SK-N-SH (cell line): ENCODE measurements around the gene ATP8B1. TPM values are rescaled to one million over a fixed set of nuclear protein-coding genes. Genes with fewer than 3 reads are reported as not detected.

Experiments
- CTCF ChIA-PET: fragments of 300-600, 350-600 bp; formaldehyde crosslinking; extraction: SDS; loops from one replicate; lab custom pipeline; 2021; lab: Yijun Ruan, JAX
- POLR2A ChIA-PET: fragments of 350-600 bp; sonication (Branson Sonifier 250); formaldehyde crosslinking; extraction: SDS; loops from one replicate; lab custom pipeline; 2020; ENCODE audit warnings: antibody characterized with exemption, inconsistent platforms; lab: Yijun Ruan, JAX
- DNase-seq: peaks from one replicate; pipeline ENCODE4 v3.0.0; 2012
- H2AFZ ChIP-seq: fragments of 200-600 bp; sonication (generic); 2 replicates; pipeline ENCODE4 v1.8.1; 2016; ENCODE audit warnings: antibody characterized with exemption, mild to moderate bottlenecking, low read depth
- H3F3A ChIP-seq: fragments of 200-600 bp; sonication (generic); replicated peaks from 2 replicates; pipeline ENCODE3; 2016; ENCODE audit warnings: antibody characterized with exemption, mild to moderate bottlenecking; ENCODE audit not compliant: insufficient read depth
- H3K27ac ChIP-seq, 2 experiments: fragments of 200-500 bp in 1 of 2; fragments of 200-600 bp in 1 of 2; sonication (Bioruptor generic) in 1 of 2; sonication (generic), shearing (Covaris generic) in 1 of 2; 2 replicates each; pipeline versions ENCODE4 v1.5.1 to v1.6.1; 2014 to 2016; ENCODE audit warnings: low read depth in 2 of 2, inconsistent platforms in 1 of 2, low read length in 1 of 2, mild to moderate bottlenecking in 1 of 2, mixed read lengths in 1 of 2
- H3K27me3 ChIP-seq: fragments of 200-600 bp; sonication (generic), shearing (Covaris generic); 2 replicates; pipeline ENCODE4 v1.6.1; 2016; ENCODE audit warnings: mixed run types; ENCODE audit not compliant: insufficient read depth
- H3K36me3 ChIP-seq, 2 experiments: fragments of 200-500 bp in 1 of 2; fragments of 200-600 bp in 1 of 2; sonication (Bioruptor generic) in 1 of 2; sonication (generic) in 1 of 2; replicated peaks in 1 of 2; 2 replicates each; pipeline versions ENCODE3 to v1.5.1; 2014 to 2016; ENCODE audit warnings: low read length in 1 of 2, mild to moderate bottlenecking in 1 of 2; ENCODE audit not compliant: insufficient read depth in 2 of 2, control insufficient read depth in 1 of 2
- H3K4me1 ChIP-seq, 2 experiments: fragments of 200-500 bp in 1 of 2; fragments of 200-600 bp in 1 of 2; sonication (Bioruptor generic) in 1 of 2; sonication (generic), shearing (Covaris generic) in 1 of 2; 2 replicates each; pipeline versions ENCODE4 v1.5.1 to v1.6.1; 2014 to 2016; ENCODE audit warnings: low read depth in 1 of 2, low read length in 1 of 2, mixed run types in 1 of 2; ENCODE audit not compliant: insufficient read depth in 2 of 2, control insufficient read depth in 1 of 2
- H3K4me2 ChIP-seq: fragments of 200-600 bp; sonication (generic), shearing (Covaris generic); 2 replicates; pipeline ENCODE4 v1.6.1; 2017; ENCODE audit warnings: mixed run types
- H3K4me3 ChIP-seq, 2 experiments: fragments of 200-500 bp in 1 of 2; fragments of 200-600 bp in 1 of 2; sonication (Bioruptor generic) in 1 of 2; sonication (generic), shearing (Covaris generic) in 1 of 2; 2 replicates each; pipeline versions ENCODE4 v1.5.1 to v1.8.1; 2014 to 2016; ENCODE audit warnings: low read depth in 2 of 2, inconsistent platforms in 1 of 2, low read length in 1 of 2, mild to moderate bottlenecking in 1 of 2, mixed read lengths in 1 of 2, moderate library complexity in 1 of 2
- H3K79me2 ChIP-seq: fragments of 200-600 bp; sonication (generic); 2 replicates; pipeline ENCODE4 v1.8.1; 2017; ENCODE audit warnings: mild to moderate bottlenecking; ENCODE audit not compliant: insufficient read depth
- H3K9ac ChIP-seq: fragments of 200-600 bp; sonication (generic); 2 replicates; pipeline ENCODE4 v1.6.1; 2017; ENCODE audit warnings: mixed run types
- H3K9me2 ChIP-seq: fragments of 200-600 bp; sonication (generic); 2 replicates; pipeline ENCODE4 v1.6.1; 2017; ENCODE audit warnings: mixed run types
- H3K9me3 ChIP-seq: fragments of 200-600 bp; sonication (generic); 2 replicates; pipeline ENCODE4 v1.6.1; 2017; ENCODE audit warnings: mixed run types, mild to moderate bottlenecking, moderate library complexity
- H4K20me1 ChIP-seq: fragments of 200-600 bp; sonication (generic); 2 replicates; pipeline ENCODE4 v1.6.1; 2017; ENCODE audit warnings: mild to moderate bottlenecking, mixed run types; ENCODE audit not compliant: insufficient read depth
- CHD2 ChIP-seq: fragments of 150-350 bp; IDR thresholded peaks from 2 replicates; pipeline ENCODE4 v1.6.1; 2018; ENCODE audit warnings: low read length; ENCODE audit not compliant: partially characterized antibody
- CTCF ChIP-seq: fragments of 200-600 bp; sonication (generic); IDR thresholded peaks from 2 replicates; pipeline ENCODE4 v1.6.1; 2017; ENCODE audit warnings: antibody characterized with exemption, mild to moderate bottlenecking, moderate library complexity
- EZH2phosphoT487 ChIP-seq: fragments of 200-600 bp; sonication (generic); IDR thresholded peaks from 2 replicates; pipeline ENCODE4 v1.6.1; 2017; ENCODE audit warnings: low read depth, mixed run types, mild to moderate bottlenecking, antibody characterized with exemption, moderate library complexity, borderline replicate concordance
- GATA2 ChIP-seq: sonication (generic); formaldehyde crosslinking; IDR thresholded peaks from 2 replicates; pipeline ENCODE4 v1.5.0; 2020; ENCODE audit warnings: mild to moderate bottlenecking, missing genetic modification reagents
- IRF3 ChIP-seq: fragments of 150-350 bp; IDR thresholded peaks from 2 replicates; pipeline ENCODE4 v1.6.1; 2016; ENCODE audit warnings: mild to moderate bottlenecking, low read depth, low read length
- MXI1 ChIP-seq: IDR thresholded peaks from 2 replicates; pipeline ENCODE4 v1.6.1; 2012; ENCODE audit warnings: mild to moderate bottlenecking, low read depth, low read length, improper control_type of control experiment
- NFIC ChIP-seq: IDR thresholded peaks from 2 replicates; pipeline ENCODE4 v1.4.0; 2012; ENCODE audit warnings: borderline replicate concordance
- PBX3 ChIP-seq: IDR thresholded peaks from 2 replicates; pipeline ENCODE4; 2012
- RAD21 ChIP-seq: IDR thresholded peaks from 2 replicates; pipeline ENCODE4 v1.6.1; 2012; ENCODE audit warnings: mild to moderate bottlenecking, low read length
- RCOR1 ChIP-seq: fragments of 150-350 bp; IDR thresholded peaks from 2 replicates; pipeline ENCODE4 v1.6.1; 2017; ENCODE audit warnings: antibody characterized with exemption, low read length
- RXRA ChIP-seq: IDR thresholded peaks from 2 replicates; pipeline ENCODE4 v1.4.0; 2012; ENCODE audit warnings: low read depth, mild to moderate bottlenecking, borderline replicate concordance
- SMC3 ChIP-seq: IDR thresholded peaks from 2 replicates; pipeline ENCODE4 v1.6.1; 2012; ENCODE audit warnings: low read depth, low read length, improper control_type of control experiment
- USF1 ChIP-seq: IDR thresholded peaks from 2 replicates; pipeline ENCODE4 v1.4.0; 2012; ENCODE audit warnings: low read depth, borderline replicate concordance
- YY1 ChIP-seq: IDR thresholded peaks from 2 replicates; pipeline ENCODE4 v1.4.0; 2012; ENCODE audit warnings: low read depth, mild to moderate bottlenecking
- ZBTB33 ChIP-seq: IDR thresholded peaks from 2 replicates; pipeline ENCODE4 v1.4.0; 2012; ENCODE audit warnings: low read depth, borderline replicate concordance
- WGBS: methylation state at CpG from one replicate; pipeline ENCODE4 v1.1.6; 2017; ENCODE audit warnings: low lambda C conversion rate; 5-methylcytosine and 5-hydroxymethylcytosine counted together
- polyA plus RNA-seq, 3 experiments: library from polyadenylated mRNA; depleted of rRNA; stranded (reverse); fragments of >200 nt; gene quantifications; 2 replicates each; pipeline ENCODE4 v1.2.3, GENCODE V29; 2012

ATP8B1 gene
- polyA plus RNA-seq, 1 of the 3 experiments (the other 2 are of a cell fraction), result 43.8 TPM

- TF ChIP-seq CTCF (no peak), RCOR1 (no peak), CHD2 (no peak), ZBTB33 (no peak), SMC3 (no peak), MXI1 (no peak), RXRA (no peak)
- TF ChIP-seq, all 33 proteins: peak for 5
Measured at GRCh38 chr18:57789090-57789489, 14.0 kb downstream of the ATP8B1 start (continued).

- H3K27me3 ChIP-seq, result no peaks in the 10 kb centered on the region
- no peak overlapping the region for H3K4me3 ChIP-seq
- peaks cover 0 to 62% of the 10 kb centered on the region in 2 experiments; a peak in 3 of 4 replicates for H3K4me1 ChIP-seq
- peaks cover 25% of the 10 kb centered on the region; the same call in 1 of the 2 replicates for H4K20me1 ChIP-seq
- POLR2A ChIA-PET, result no interaction called here
- H2AFZ ChIP-seq, result no peak overlapping the region
- peak overlapping the region; percentile 29 to 97; a peak in 3 of 4 replicates for H3K27ac ChIP-seq
- WGBS, result 91% methylated on average over 11 of the region's 11 CpGs
- TF ChIP-seq IRF3, result no peak
- no peak for TF ChIP-seq YY1
- TF ChIP-seq USF1, result no peak
- no peak for TF ChIP-seq NFIC
- no peak for TF ChIP-seq EZH2phosphoT487
- TF ChIP-seq PBX3, result no peak
- TF ChIP-seq RAD21, result no peak
- TF ChIP-seq GATA2 (CRISPR knock-in tag), result no peak
- TF ChIP-seq, all 33 proteins: peak for 0
- H3K79me2 ChIP-seq, result peaks cover 94% of the 10 kb centered on the region
- peaks cover 70% of the 10 kb centered on the region for H3F3A ChIP-seq
- peaks cover 0 to 19% of the 10 kb centered on the region in 2 experiments for H3K36me3 ChIP-seq
- H3K4me2 ChIP-seq, result peak overlapping the region; percentile 79; the same call in 1 of the 2 replicates
- no peak overlapping the region for H3K9ac ChIP-seq
- CTCF ChIA-PET, result no interaction called here
- no peaks in the 10 kb centered on the region for H3K9me2 ChIP-seq
- H3K9me3 ChIP-seq, result no peaks in the 10 kb centered on the region
- DNase-seq, result no peak
Measured at GRCh38 chr18:57787068-57787685, 15.9 kb downstream of the ATP8B1 start.
